H1 (cell line): ENCODE results near the gene DNAJA3. TPM values are rescaled to one million over a fixed set of nuclear protein-coding genes. Genes with fewer than 3 reads are reported as not detected.

Experiments
- CTCF ChIA-PET: fragments of 300-600 bp; sonication (Branson Sonifier 250); formaldehyde crosslinking; loops from one replicate; lab custom pipeline; 2021; ENCODE audit not compliant: partially characterized antibody; lab: Charles Lee
- POLR2A ChIA-PET: fragments of 300-600 bp; sonication (Branson Sonifier 250); formaldehyde crosslinking; loops from one replicate; lab custom pipeline; 2021; ENCODE audit warnings: inconsistent platforms; ENCODE audit not compliant: partially characterized antibody; lab: Charles Lee
- DNase-seq, 2 experiments: peaks; one replicate each; pipeline versions ENCODE4 v3.0.0 to v3.0.0-alpha.2; 2010 to 2022; ENCODE audit warnings: low spot score in 2 of 2, low read depth in 1 of 2, mixed read lengths in 1 of 2
- FAIRE-seq: peaks from 2 replicates; lab custom pipeline; 2011; peaks lifted over from hg19 to GRCh38; lab: Jason Lieb, UNC
- H2AFZ ChIP-seq: 2 replicates; pipeline ENCODE4 v1.8.1; 2012; ENCODE audit warnings: low read length, inconsistent platforms
- H2AK5ac ChIP-seq: 2 replicates; pipeline ENCODE4 v1.6.1; 2013; ENCODE audit warnings: low read depth, low read length
- H2BK120ac ChIP-seq: replicated peaks from 2 replicates; pipeline ENCODE3; 2013; ENCODE audit warnings: low read depth, low read length, inconsistent platforms
- H2BK12ac ChIP-seq: 2 replicates; pipeline ENCODE4 v1.6.1; 2013; ENCODE audit warnings: low read depth, low read length
- H2BK15ac ChIP-seq: 2 replicates; pipeline ENCODE4 v1.6.1; 2013; ENCODE audit warnings: low read length
- H2BK20ac ChIP-seq: 2 replicates; pipeline ENCODE4 v1.6.1; 2013; ENCODE audit warnings: low read length
- H2BK5ac ChIP-seq: 2 replicates; pipeline ENCODE4 v1.6.1; 2013; ENCODE audit warnings: low read depth, low read length
- H3K14ac ChIP-seq: 2 replicates; pipeline ENCODE4 v1.6.1; 2013; ENCODE audit warnings: inconsistent platforms; ENCODE audit not compliant: insufficient read length
- H3K18ac ChIP-seq: 2 replicates; pipeline ENCODE4 v1.6.1; 2013; ENCODE audit warnings: low read length; ENCODE audit errors: extremely low read depth
- H3K23ac ChIP-seq: 2 replicates; pipeline ENCODE4 v1.6.1; 2013; ENCODE audit warnings: inconsistent platforms; ENCODE audit not compliant: insufficient read length
- H3K23me2 ChIP-seq: 2 replicates; pipeline ENCODE4 v1.6.1; 2013; ENCODE audit warnings: low read depth, low read length
- H3K27ac ChIP-seq: 2 replicates; pipeline ENCODE4 v1.6.1; 2011; ENCODE audit warnings: low read depth, low read length, inconsistent platforms
- H3K27me3 ChIP-seq, 4 experiments: replicated peaks in 1 of 4; 1 replicate in 1 of 4; 2 replicates in 3 of 4; pipeline versions ENCODE4 v1.6.1 to v1.8.1; 2011 to 2013; ENCODE audit warnings: low read length in 3 of 4, mild to moderate bottlenecking in 3 of 4, inconsistent platforms in 2 of 4, mixed read lengths in 2 of 4, moderate library complexity in 1 of 4; ENCODE audit not compliant: control insufficient read depth in 3 of 4, insufficient read depth in 3 of 4; ENCODE audit errors: extremely low read depth in 1 of 4
- H3K36me3 ChIP-seq, 4 experiments: 2 replicates each; pipeline versions ENCODE4 v1.6.1 to v1.8.1; 2011 to 2013; ENCODE audit warnings: mild to moderate bottlenecking in 4 of 4, low read length in 3 of 4, moderate library complexity in 2 of 4, control low read depth in 1 of 4, inconsistent platforms in 1 of 4; ENCODE audit not compliant: insufficient read depth in 4 of 4, control insufficient read depth in 2 of 4
- H3K4ac ChIP-seq: replicated peaks from 2 replicates; pipeline ENCODE3; 2013; ENCODE audit warnings: low read length, low read depth, mixed read lengths, inconsistent platforms; ENCODE audit not compliant: insufficient read length
- H3K4me1 ChIP-seq, 4 experiments: replicated peaks in 1 of 4; 1 replicate in 1 of 4; 2 replicates in 3 of 4; pipeline versions ENCODE4 v1.6.1 to v1.8.1; 2011 to 2013; ENCODE audit warnings: low read length in 3 of 4, inconsistent platforms in 2 of 4, mixed read lengths in 1 of 4; ENCODE audit not compliant: insufficient read depth in 4 of 4, control insufficient read depth in 3 of 4
- H3K4me2 ChIP-seq, 2 experiments: 2 replicates each; pipeline versions ENCODE4 v1.6.1 to v1.8.1; 2011 to 2013; ENCODE audit warnings: low read depth in 2 of 2, low read length in 2 of 2, control low read depth in 1 of 2, inconsistent platforms in 1 of 2, mild to moderate bottlenecking in 1 of 2; ENCODE audit not compliant: insufficient read depth in 1 of 2
- H3K4me3 ChIP-seq, 4 experiments: fragments of 200-600, 300-600 bp in 1 of 4; sonication (generic), shearing (Covaris generic), sonication (Bioruptor Twin) in 1 of 4; 2 replicates each; pipeline versions ENCODE4 v1.5.1 to v1.8.1; 2011 to 2016; ENCODE audit warnings: low read length in 4 of 4, low read depth in 3 of 4, control low read depth in 2 of 4, inconsistent platforms in 2 of 4, mild to moderate bottlenecking in 2 of 4, mixed read lengths in 1 of 4, moderate library complexity in 1 of 4; ENCODE audit not compliant: insufficient read depth in 2 of 4; ENCODE audit errors: extremely low read depth in 1 of 4
- H3K56ac ChIP-seq: replicated peaks from 2 replicates; pipeline ENCODE3; 2013; ENCODE audit warnings: low read depth, mild to moderate bottlenecking, mixed read lengths, low read length, inconsistent platforms; ENCODE audit not compliant: insufficient read length
- H3K79me1 ChIP-seq: 2 replicates; pipeline ENCODE4 v1.6.1; 2013; ENCODE audit warnings: low read depth, low read length, control low read depth
- H3K79me2 ChIP-seq, 2 experiments: 2 replicates each; pipeline versions ENCODE4 v1.6.1 to v1.8.1; 2012 to 2013; ENCODE audit warnings: low read length in 2 of 2, mild to moderate bottlenecking in 2 of 2, inconsistent platforms in 1 of 2; ENCODE audit not compliant: insufficient read depth in 2 of 2, control insufficient read depth in 1 of 2
- H3K9ac ChIP-seq, 4 experiments: replicated peaks in 1 of 4; 1 replicate in 1 of 4; 2 replicates in 3 of 4; pipeline versions ENCODE4 v1.6.1 to v1.8.1; 2011 to 2013; ENCODE audit warnings: low read depth in 3 of 4, low read length in 3 of 4, control low read depth in 2 of 4, mild to moderate bottlenecking in 2 of 4, moderate library complexity in 2 of 4, inconsistent platforms in 1 of 4; ENCODE audit errors: extremely low read depth in 1 of 4
- H3K9me3 ChIP-seq, 2 experiments: 2 replicates each; pipeline versions ENCODE4 v1.6.1 to v1.8.1; 2012 to 2013; ENCODE audit warnings: mild to moderate bottlenecking in 2 of 2, moderate library complexity in 2 of 2, control low read depth in 1 of 2, inconsistent platforms in 1 of 2, low read depth in 1 of 2, low read length in 1 of 2, mixed read lengths in 1 of 2; ENCODE audit not compliant: insufficient read depth in 2 of 2
- H4K20me1 ChIP-seq, 2 experiments: replicated peaks in 1 of 2; 2 replicates each; pipeline versions ENCODE3 to v1.8.1; 2011 to 2013; ENCODE audit warnings: inconsistent platforms in 2 of 2, low read length in 2 of 2, mild to moderate bottlenecking in 1 of 2; ENCODE audit not compliant: insufficient read depth in 2 of 2, control insufficient read depth in 1 of 2
- H4K5ac ChIP-seq: 2 replicates; pipeline ENCODE4 v1.6.1; 2013; ENCODE audit warnings: low read length, low read depth, mixed read lengths, inconsistent platforms; ENCODE audit not compliant: insufficient read length
- H4K8ac ChIP-seq: 2 replicates; pipeline ENCODE4 v1.8.0; 2013; ENCODE audit warnings: mild to moderate bottlenecking, moderate library complexity, low read length, inconsistent platforms; ENCODE audit not compliant: insufficient read depth; ENCODE audit errors: extremely low read depth
- H4K91ac ChIP-seq: replicated peaks from 2 replicates; pipeline ENCODE3; 2013; ENCODE audit warnings: low read length, mixed read lengths, inconsistent platforms; ENCODE audit not compliant: insufficient read length
- ATF2 ChIP-seq: IDR thresholded peaks from 2 replicates; pipeline ENCODE4 v1.6.1; 2012; ENCODE audit warnings: low read length, inconsistent platforms
- POLR2A ChIP-seq, 2 experiments: IDR thresholded peaks; 1 replicate in 1 of 2; 2 replicates in 1 of 2; pipeline ENCODE4 v1.6.1; 2011; ENCODE audit warnings: low read depth in 2 of 2, low read length in 2 of 2, mild to moderate bottlenecking in 2 of 2; ENCODE audit errors: control extremely low read depth in 1 of 2
- POLR2AphosphoS5 ChIP-seq: IDR thresholded peaks from 2 replicates; pipeline ENCODE4 v1.6.1; 2011; ENCODE audit warnings: low read depth, low read length
- SIN3A ChIP-seq, 2 experiments: IDR thresholded peaks in 1 of 2; conservative IDR thresholded peaks in 1 of 2; 2 replicates each; pipeline ENCODE4 v1.6.1; 2011 to 2012; ENCODE audit warnings: low read length in 2 of 2, improper control_type of control experiment in 1 of 2, low read depth in 1 of 2, mild to moderate bottlenecking in 1 of 2
- USF2 ChIP-seq: IDR thresholded peaks from 2 replicates; pipeline ENCODE4 v1.6.1; 2011; ENCODE audit warnings: low read length, improper control_type of control experiment
- WGBS, 2 experiments: shearing (Covaris generic) in 1 of 2; methylation state at CpG; one replicate each; pipeline versions ENCODE4 v1.1.6 to v1.1.7; 2013 to 2015; ENCODE audit warnings: low lambda C conversion rate in 2 of 2, mixed read lengths in 2 of 2, inconsistent platforms in 1 of 2, low coverage in 1 of 2, missing lambda C conversion rate in 1 of 2; ENCODE audit not compliant: insufficient replicate concordance in 2 of 2, insufficient coverage in 1 of 2, insufficient read length in 1 of 2; ENCODE audit errors: extremely low coverage in 1 of 2, missing lambda C conversion rate in 1 of 2; 5-methylcytosine and 5-hydroxymethylcytosine counted together
- polyA plus RNA-seq, 7 experiments: library from polyadenylated mRNA; depleted of rRNA in 3 of 7; stranded (reverse) in 5 of 7; unstranded in 2 of 7; fragments of >200 nt in 5 of 7; fragments of 200-250 nt in 2 of 7; gene quantifications; 1 replicate in 5 of 7; 2 replicates in 1 of 7; 4 replicates in 1 of 7; pipeline versions ENCODE4 v1.2.1 to v1.2.3, GENCODE V29; 2011 to 2013; ENCODE audit warnings: missing spikeins in 2 of 7, mixed read lengths in 2 of 7
- total RNA-seq: library from RNA; stranded (reverse); fragmentation: NEBNext Ultra II Directional; extraction: Animal tissue kit (Norgen Biotek cat#: 25700); gene quantifications from 2 replicates; pipeline ENCODE4 v1.2.1, GENCODE V29; 2021

The DNAJA3 gene
- total and polyA plus RNA-seq, 2 of the 8 experiments (the other 6 are each of a cell fraction or from before 2014, with no cell fraction given), result 37.3 to 59.1 TPM

GRCh38 chr16:4471869-4472268, 46.2 kb downstream of the DNAJA3 start:
- Histone ChIP-seq H2BK12ac (no peak overlapping the region), H4K91ac (no peak overlapping the region), H3K4me2 (no peak overlapping the region), H2BK5ac (no peak overlapping the region), H3K36me3 (peaks cover 0 to 18% (median 11%) of the 10 kb centered on the region in 4 experiments; a peak in 7 of 8 replicates), H3K79me2 (peaks cover 0 to 10% of the 10 kb centered on the region in 2 experiments; a peak in 2 of 4 replicates), H3K56ac (no peak overlapping the region), H3K4me1 (peaks cover 0 to 7% (median under 1%) of the 10 kb centered on the region in 4 experiments; a peak in 4 of 7 replicates), H3K9ac (no peak overlapping the region), H3K9me3 (peaks cover 0 to 3% of the 10 kb centered on the region in 2 experiments; a peak in 1 of 4 replicates), H3K23ac (no peak overlapping the region), H3K27ac (no peak overlapping the region), H3K4me3 (no peak overlapping the region), H3K4ac (no peak overlapping the region), H4K8ac (no peak overlapping the region), H2AK5ac (no peak overlapping the region), H4K20me1 (peaks cover under 1 to 2% of the 10 kb centered on the region in 2 experiments), H3K27me3 (peaks cover 0 to 7% (median 7%) of the 10 kb centered on the region in 4 experiments; a peak in 6 of 7 replicates), H2BK15ac (no peak overlapping the region), H3K18ac (no peak overlapping the region), H3K23me2 (peaks cover 3% of the 10 kb centered on the region; the same call in 1 of the 2 replicates), H2BK120ac (no peak overlapping the region), H2AFZ (no peak overlapping the region), H3K79me1 (peaks cover 2% of the 10 kb centered on the region; the same call in 1 of the 2 replicates), H2BK20ac (no peak overlapping the region), H3K14ac (no peak overlapping the region), H4K5ac (no peak overlapping the region)
- 86% methylated on average over 5 of the region's 5 CpGs; no CpG with 5 or more reads in 1 of the 2 experiments for WGBS, 2 experiments
- TF ChIP-seq POLR2A (IDR thresholded peaks at IDR 0.05; ENCODE audit: control extremely low read depth in 1 of 2, low read depth in 2 of 2, low read length in 2 of 2) (no peak), ATF2 (no peak), POLR2AphosphoS5 (no peak), USF2 (no peak), SIN3A (conservative IDR thresholded peaks at IDR 0.05 in 1 of 2, IDR thresholded peaks at IDR 0.05 in 1 of 2; ENCODE audit: low read depth in 1 of 2, low read length in 2 of 2) (no peak)
- FAIRE-seq (no peak), DNase-seq (no peak)
- ChIA-PET CTCF (interaction anchor here (0.7 to 1.7 kb wide), 7 partner anchors 11 to 122 kb away, joined by 3 to 5 read pairs (median 3); no protein-coding TSS in a partner anchor), POLR2A (interaction anchor here (1.1 to 14.4 kb wide), 4 partner anchors 12 to 153 kb away, joined by 3 to 257 read pairs (median 4); partner anchors contain the start of gene MGRN1)
